H9 (cell line): ENCODE results near the gene LRFN3. TPM values are rescaled to one million over a fixed set of nuclear protein-coding genes. Genes with fewer than 3 reads are reported as not detected.

Experiments used
- DNase-seq: peaks from one replicate; pipeline ENCODE4 v3.0.0-alpha.2; 2017
- H2AFZ ChIP-seq: one replicate; pipeline ENCODE4 v1.6.1; 2013; ENCODE audit warnings: mild to moderate bottlenecking, low read length, control low read depth, moderate library complexity
- H2AK5ac ChIP-seq: 2 replicates; pipeline ENCODE4 v1.6.1; 2013; ENCODE audit warnings: low read length, control low read depth, mixed read lengths; ENCODE audit not compliant: insufficient read length
- H2BK120ac ChIP-seq: one replicate; pipeline ENCODE4 v1.6.1; 2013; ENCODE audit warnings: low read depth, mild to moderate bottlenecking, low read length, control low read depth, inconsistent platforms; ENCODE audit not compliant: poor library complexity, severe bottlenecking
- H2BK12ac ChIP-seq: 2 replicates; pipeline ENCODE4 v1.6.1; 2013; ENCODE audit warnings: low read length, control low read depth, mixed read lengths, low read depth; ENCODE audit not compliant: insufficient read length
- H2BK15ac ChIP-seq: 2 replicates; pipeline ENCODE4 v1.6.1; 2013; ENCODE audit warnings: low read depth, low read length, control low read depth
- H2BK20ac ChIP-seq: one replicate; pipeline ENCODE4 v1.6.1; 2013; ENCODE audit warnings: low read depth, mild to moderate bottlenecking, low read length, control low read depth, inconsistent platforms; ENCODE audit not compliant: poor library complexity, severe bottlenecking
- H2BK5ac ChIP-seq: 2 replicates; pipeline ENCODE4 v1.6.1; 2013; ENCODE audit warnings: low read length, control low read depth, mixed read lengths; ENCODE audit not compliant: insufficient read length
- H3K14ac ChIP-seq: 2 replicates; pipeline ENCODE4 v1.6.1; 2013; ENCODE audit warnings: low read length, control low read depth; ENCODE audit not compliant: insufficient read depth
- H3K18ac ChIP-seq: 2 replicates; pipeline ENCODE4 v1.6.1; 2013; ENCODE audit warnings: low read depth, mild to moderate bottlenecking, mixed read lengths, low read length, control low read depth; ENCODE audit not compliant: insufficient read length
- H3K23ac ChIP-seq: 2 replicates; pipeline ENCODE4 v1.6.1; 2013; ENCODE audit warnings: low read length, control low read depth, mixed read lengths, low read depth; ENCODE audit not compliant: insufficient read length
- H3K23me2 ChIP-seq: 2 replicates; pipeline ENCODE4 v1.6.1; 2013; ENCODE audit warnings: low read depth, mild to moderate bottlenecking, mixed read lengths, low read length, control low read depth; ENCODE audit not compliant: insufficient read length, poor library complexity, severe bottlenecking
- H3K27ac ChIP-seq: 2 replicates; pipeline ENCODE4 v1.5.1; 2013; ENCODE audit warnings: low read length, control low read depth, mixed read lengths, low read depth; ENCODE audit not compliant: insufficient read length
- H3K27me3 ChIP-seq: 2 replicates; pipeline ENCODE4 v1.6.1; 2013; ENCODE audit warnings: low read length, control low read depth, inconsistent platforms; ENCODE audit not compliant: insufficient read depth
- H3K4ac ChIP-seq: 2 replicates; pipeline ENCODE4 v1.6.1; 2013; ENCODE audit warnings: low read depth, mild to moderate bottlenecking, control low read depth, inconsistent platforms, low read length, moderate library complexity
- H3K4me1 ChIP-seq: 2 replicates; pipeline ENCODE4 v1.6.1; 2013; ENCODE audit warnings: low read length, control low read depth, inconsistent platforms; ENCODE audit not compliant: insufficient read depth
- H3K4me2 ChIP-seq: 2 replicates; pipeline ENCODE4 v1.6.1; 2013; ENCODE audit warnings: low read length, control low read depth, mixed read lengths; ENCODE audit not compliant: insufficient read length, insufficient read depth
- H3K56ac ChIP-seq: 2 replicates; pipeline ENCODE4 v1.6.1; 2013; ENCODE audit warnings: low read depth, mild to moderate bottlenecking, mixed read lengths, low read length, control low read depth; ENCODE audit not compliant: insufficient read length
- H3K79me1 ChIP-seq: 2 replicates; pipeline ENCODE4 v1.6.1; 2013; ENCODE audit warnings: low read depth, mild to moderate bottlenecking, moderate library complexity, low read length, control low read depth, inconsistent platforms; ENCODE audit not compliant: insufficient read depth, poor library complexity, severe bottlenecking
- H3K79me2 ChIP-seq: 2 replicates; pipeline ENCODE4 v1.6.1; 2013; ENCODE audit warnings: low read length, control low read depth, inconsistent platforms; ENCODE audit not compliant: insufficient read depth
- H3K9ac ChIP-seq: 2 replicates; pipeline ENCODE4 v1.6.1; 2013; ENCODE audit warnings: low read length, control low read depth, mixed read lengths; ENCODE audit not compliant: insufficient read length; ENCODE audit errors: extremely low read depth
- H3K9me3 ChIP-seq: one replicate; pipeline ENCODE4 v1.6.1; 2013; ENCODE audit warnings: low read depth, low read length, inconsistent platforms; ENCODE audit not compliant: control insufficient read depth
- H3T11ph ChIP-seq: one replicate; pipeline ENCODE4 v1.6.1; 2013; ENCODE audit warnings: mild to moderate bottlenecking, low read length, control low read depth, inconsistent platforms
- H4K20me1 ChIP-seq: one replicate; pipeline ENCODE4 v1.6.1; 2013; ENCODE audit not compliant: control insufficient read depth, insufficient read length, insufficient read depth
- H4K5ac ChIP-seq: 2 replicates; pipeline ENCODE4 v1.6.1; 2013; ENCODE audit warnings: low read depth, mild to moderate bottlenecking, mixed read lengths, low read length, control low read depth; ENCODE audit not compliant: insufficient read length
- H4K8ac ChIP-seq: replicated peaks from 2 replicates; pipeline ENCODE4 v1.6.1; 2013; ENCODE audit warnings: low read length, control low read depth, mixed read lengths, low read depth; ENCODE audit not compliant: insufficient read length
- H4K91ac ChIP-seq: 2 replicates; pipeline ENCODE4 v1.6.1; 2013; ENCODE audit warnings: low read depth, mild to moderate bottlenecking, moderate library complexity, mixed read lengths, low read length, control low read depth; ENCODE audit not compliant: insufficient read length
- H3K27ac Mint-ChIP-seq, 3 experiments: 2 replicates in 2 of 3; 3 replicates in 1 of 3; pipeline ENCODE4 v1.8.0; 2020 to 2021; ENCODE audit warnings: mixed read lengths in 3 of 3, mild to moderate bottlenecking in 1 of 3, moderate library complexity in 1 of 3
- H3K27me3 Mint-ChIP-seq: 2 replicates; pipeline ENCODE4 v1.8.0; 2021; ENCODE audit warnings: low read depth, mild to moderate bottlenecking, moderate library complexity, mixed read lengths
- H3K36me3 Mint-ChIP-seq, 3 experiments: 2 replicates in 2 of 3; 3 replicates in 1 of 3; pipeline ENCODE4 v1.8.0; 2020 to 2021; ENCODE audit warnings: low read depth in 3 of 3, mixed read lengths in 3 of 3; ENCODE audit not compliant: insufficient read depth in 1 of 3
- H3K4me1 Mint-ChIP-seq, 2 experiments: 2 replicates each; pipeline ENCODE4 v1.8.0; 2020; ENCODE audit warnings: mixed read lengths in 2 of 2
- H3K4me3 Mint-ChIP-seq, 2 experiments: 2 replicates in 1 of 2; 3 replicates in 1 of 2; pipeline ENCODE4 v1.8.0; 2020 to 2021; ENCODE audit warnings: mild to moderate bottlenecking in 2 of 2, mixed read lengths in 2 of 2, moderate library complexity in 1 of 2
- H3K9me3 Mint-ChIP-seq, 2 experiments: 2 replicates in 1 of 2; 3 replicates in 1 of 2; pipeline ENCODE4 v1.8.0; 2020; ENCODE audit warnings: mild to moderate bottlenecking in 2 of 2, mixed read lengths in 2 of 2, moderate library complexity in 1 of 2
- CTCF ChIP-seq: fragments of 200-600 bp; sonication (generic); conservative IDR thresholded peaks from 3 replicates; pipeline ENCODE4 v1.8.0; 2021; ENCODE audit warnings: antibody characterized with exemption, mild to moderate bottlenecking
- WGBS: extraction: QIAGEN DNeasy Blood & Tissue Kit; methylation state at CpG from one replicate; pipeline ENCODE4 v1.1.7; 2013; ENCODE audit warnings: missing lambda C conversion rate, low lambda C conversion rate, mixed read lengths; ENCODE audit not compliant: insufficient read length; ENCODE audit errors: extremely low coverage; 5-methylcytosine and 5-hydroxymethylcytosine counted together
- total RNA-seq: library from RNA; stranded (reverse); gene quantifications from 2 replicates; pipeline ENCODE4 v1.2.1, GENCODE V29; 2021

The LRFN3 gene
- total RNA-seq, 1 experiment from 2014 or later, result 20.5 TPM

DNA sequence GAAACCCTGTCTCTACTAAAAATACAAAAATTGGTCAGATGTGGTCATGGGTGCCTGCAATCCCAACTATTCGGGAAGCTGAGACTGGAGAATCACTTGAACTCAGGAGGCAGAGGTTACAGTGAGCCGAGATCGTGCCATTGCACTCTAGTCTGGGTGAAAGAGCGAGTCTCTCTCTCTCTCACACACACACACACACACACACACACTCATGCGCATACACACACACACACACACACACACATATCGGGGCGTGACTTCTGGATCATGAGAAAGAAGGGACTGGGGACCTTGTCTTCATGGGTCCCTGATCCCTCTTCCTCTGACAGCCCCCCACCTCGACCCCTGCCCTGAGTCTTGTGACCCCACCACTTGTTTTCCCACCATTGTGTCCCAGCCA is 47.0 kb downstream of the LRFN3 start:
- Histone ChIP-seq H3K23ac (no peak overlapping the region), H3K27me3 (no peaks in the 10 kb centered on the region; the same call in 1 of the 2 replicates), H3K4ac (no peak overlapping the region), H3K9ac (no peak overlapping the region), H3K4me2 (no peak overlapping the region), H2BK15ac (no peak overlapping the region), H3T11ph (no peak overlapping the region), H3K18ac (no peak overlapping the region), H4K20me1 (no peaks in the 10 kb centered on the region), H4K8ac (no peak overlapping the region), H3K79me1 (no peaks in the 10 kb centered on the region), H2BK20ac (no peak overlapping the region), H3K9me3 (no peaks in the 10 kb centered on the region), H3K14ac (no peak overlapping the region), H3K4me1 (no peaks in the 10 kb centered on the region), H2AK5ac (no peak overlapping the region), H3K23me2 (no peaks in the 10 kb centered on the region), H2BK120ac (no peak overlapping the region), H2AFZ (no peak overlapping the region), H2BK5ac (no peak overlapping the region), H3K79me2 (no peaks in the 10 kb centered on the region), H3K27ac (no peak overlapping the region), H4K91ac (no peak overlapping the region), H2BK12ac (no peak overlapping the region), H4K5ac (no peak overlapping the region), H3K56ac (no peak overlapping the region)
- H3K36me3 Mint-ChIP-seq, result no peaks in the 10 kb centered on the region; a peak in 1 of 7 replicates
- TF ChIP-seq CTCF, result no peak
- no peaks in the 10 kb centered on the region; a peak in 1 of 5 replicates for H3K9me3 Mint-ChIP-seq
- no peak overlapping the region; a peak in 1 of 5 replicates for H3K4me3 Mint-ChIP-seq
- H3K4me1 Mint-ChIP-seq, result peaks cover 13 to 17% of the 10 kb centered on the region in 2 experiments
- peaks cover 76% of the 10 kb centered on the region for H3K27me3 Mint-ChIP-seq
- DNase-seq, result no peak
- H3K27ac Mint-ChIP-seq, result no peak overlapping the region
- no CpG with 5 or more reads among the region's 8 CpGs for WGBS
